GM23338 (cell line): ENCODE data around the gene DLG3. TPM values are rescaled to one million over a fixed set of nuclear protein-coding genes. Genes with fewer than 3 reads are reported as not detected.

Source experiments
- ATAC-seq: fragments of 200-7000 bp; cut with Tn5 transposase; 3 replicates; pipeline ENCODE4 v1.9.1; 2020
- DNase-seq: peaks from one replicate; pipeline ENCODE4 v3.0.0-alpha.2; 2015; ENCODE audit warnings: low spot score
- H2AFZ ChIP-seq: fragments of 200-600 bp; sonication (generic); 2 replicates; pipeline ENCODE4 v1.8.0; 2016; ENCODE audit warnings: antibody characterized with exemption, mild to moderate bottlenecking, moderate library complexity
- H3F3A ChIP-seq: fragments of 200-600 bp; sonication (generic); replicated peaks from 2 replicates; pipeline ENCODE4 v1.8.0; 2017; ENCODE audit warnings: antibody characterized with exemption, mixed run types, low read depth
- H3K27ac ChIP-seq: fragments of 200-600 bp; sonication (generic); 2 replicates; pipeline ENCODE4 v1.6.1; 2016; ENCODE audit warnings: low read depth
- H3K27me3 ChIP-seq: fragments of 200-600 bp; sonication (generic); 2 replicates; pipeline ENCODE4 v1.8.0; 2016; ENCODE audit warnings: mild to moderate bottlenecking, mixed run types, moderate library complexity; ENCODE audit not compliant: insufficient read depth
- H3K36me3 ChIP-seq: fragments of 200-600 bp; sonication (generic); 2 replicates; pipeline ENCODE4 v1.8.0; 2016; ENCODE audit warnings: mild to moderate bottlenecking; ENCODE audit not compliant: insufficient read depth
- H3K4me1 ChIP-seq: fragments of 200-600 bp; sonication (generic); 2 replicates; pipeline ENCODE4 v1.8.0; 2016; ENCODE audit warnings: mild to moderate bottlenecking, moderate library complexity; ENCODE audit not compliant: insufficient read depth
- H3K4me2 ChIP-seq: fragments of 200-600 bp; sonication (generic); 2 replicates; pipeline ENCODE4 v1.7.1; 2017; ENCODE audit warnings: mixed run types
- H3K4me3 ChIP-seq: fragments of 200-600 bp; sonication (generic); 2 replicates; pipeline ENCODE4 v1.6.1; 2016; ENCODE audit warnings: mixed run types
- H3K79me2 ChIP-seq: fragments of 200-600 bp; sonication (generic); replicated peaks from 2 replicates; pipeline ENCODE4 v1.8.0; 2017; ENCODE audit warnings: mild to moderate bottlenecking; ENCODE audit not compliant: insufficient read depth
- H3K9me2 ChIP-seq: fragments of 200-600 bp; sonication (generic); 2 replicates; pipeline ENCODE4 v1.8.0; 2017; ENCODE audit not compliant: insufficient read depth
- H4K20me1 ChIP-seq: fragments of 200-600 bp; sonication (generic); replicated peaks from 2 replicates; pipeline ENCODE4 v1.8.0; 2017; ENCODE audit warnings: mild to moderate bottlenecking; ENCODE audit not compliant: insufficient read depth
- H3K27ac Mint-ChIP-seq: 2 replicates; pipeline ENCODE4 v1.8.0; 2020; ENCODE audit warnings: inconsistent platforms, mild to moderate bottlenecking, moderate library complexity, mixed read lengths
- H3K27me3 Mint-ChIP-seq: 3 replicates; pipeline ENCODE4 v1.8.0; 2022; ENCODE audit warnings: low read depth, mild to moderate bottlenecking, moderate library complexity, mixed read lengths, inconsistent platforms; ENCODE audit not compliant: insufficient read depth, poor library complexity
- H3K36me3 Mint-ChIP-seq: 3 replicates; pipeline ENCODE4 v1.8.0; 2021; ENCODE audit warnings: low read depth, mild to moderate bottlenecking, inconsistent platforms, moderate library complexity, mixed read lengths
- H3K4me1 Mint-ChIP-seq: 3 replicates; pipeline ENCODE4 v1.8.0; 2020; ENCODE audit warnings: mild to moderate bottlenecking, inconsistent platforms, mixed read lengths
- H3K4me3 Mint-ChIP-seq: 3 replicates; pipeline ENCODE4 v1.8.0; 2021; ENCODE audit warnings: moderate library complexity, mild to moderate bottlenecking, inconsistent platforms, mixed read lengths
- H3K9me3 Mint-ChIP-seq: 3 replicates; pipeline ENCODE4 v1.8.0; 2020; ENCODE audit warnings: moderate library complexity, mild to moderate bottlenecking, inconsistent platforms, mixed read lengths
- EZH2 ChIP-seq: fragments of 200-600 bp; sonication (generic); IDR thresholded peaks from one replicate; pipeline ENCODE4 v1.8.0; 2017; ENCODE audit warnings: antibody characterized with exemption, mild to moderate bottlenecking, low read depth; ENCODE audit not compliant: unreplicated experiment
- NANOG ChIP-seq: IDR thresholded peaks from 2 replicates; pipeline ENCODE4 v1.6.1; 2016; ENCODE audit warnings: antibody characterized with exemption, borderline replicate concordance
- POLR2AphosphoS5 ChIP-seq: IDR thresholded peaks from 2 replicates; pipeline ENCODE4 v1.6.1; 2016; ENCODE audit warnings: antibody characterized with exemption, low read depth
- ZNF331 ChIP-seq: fragments of 250-450 bp; sonication (Bioruptor Pico); IDR thresholded peaks from 2 replicates; pipeline ENCODE4 v1.5.0; 2020; ENCODE audit warnings: low read depth, mild to moderate bottlenecking, moderate library complexity
- polyA plus RNA-seq: library from polyadenylated mRNA; unstranded; fragments of >200 nt; fragmentation: Nextera tagmentation; extraction: Ambion mirVana; gene quantifications from 2 replicates; pipeline ENCODE4 v1.2.1, GENCODE V29; 2016
- total RNA-seq: library from RNA; depleted of rRNA; stranded (reverse); fragments of >200 nt; shearing (Covaris generic); gene quantifications from 2 replicates; pipeline ENCODE4 v1.2.3, GENCODE V29; 2014
- TF ChIP-seq, protein P1 (sequence below): IDR thresholded peaks from 2 replicates; pipeline ENCODE4 v1.6.1; 2016; ENCODE audit warnings: antibody characterized with exemption
- TF ChIP-seq, protein P2 (sequence below), 2 experiments: fragments of 200-600 bp in 1 of 2; sonication (generic) in 1 of 2; conservative IDR thresholded peaks; 2 replicates each; pipeline versions ENCODE4 v1.5.1 to v1.6.1; 2016 to 2017; ENCODE audit warnings: antibody characterized with exemption in 2 of 2, low read depth in 2 of 2, mild to moderate bottlenecking in 2 of 2, moderate library complexity in 1 of 2
- TF ChIP-seq, protein P3 (sequence below): fragments of 250-450 bp; sonication (Bioruptor Pico); IDR thresholded peaks from 2 replicates; pipeline ENCODE4 v1.5.0; 2020; ENCODE audit warnings: mild to moderate bottlenecking, moderate library complexity
- TF ChIP-seq, protein P4 (sequence below): IDR thresholded peaks from one replicate; pipeline ENCODE4 v1.6.1; 2018; ENCODE audit warnings: antibody characterized with exemption; ENCODE audit not compliant: unreplicated experiment

DLG3 gene
- total and polyA plus RNA-seq, 2 experiments from 2014 or later: 13.0 to 61.8 TPM

DNA sequence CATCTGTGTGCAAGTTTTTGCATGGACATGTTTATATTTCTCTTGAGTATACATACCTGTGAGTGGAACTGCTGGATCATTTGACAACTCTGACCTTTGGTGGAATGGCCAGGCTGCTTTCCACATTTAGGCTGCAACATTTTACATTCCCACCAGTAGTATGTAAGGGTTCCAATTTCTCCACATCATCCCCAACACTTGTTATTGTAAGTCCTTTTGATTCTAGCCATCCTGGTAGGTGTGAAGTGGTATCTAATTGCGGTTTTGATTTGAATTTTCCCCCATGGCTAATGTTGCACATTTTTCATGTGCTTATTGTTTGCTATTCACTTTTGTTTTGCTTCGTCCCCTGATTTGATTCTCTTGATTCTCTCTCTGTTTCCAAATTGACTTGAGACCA is 16.4 kb downstream of the DLG3 start:
- H3K27me3 Mint-ChIP-seq: no peaks in the 10 kb centered on the region
- peaks cover 100% of the 10 kb centered on the region for H3K79me2 ChIP-seq
- no peak for TF ChIP-seq EZH2
- TF ChIP-seq, protein P1, sequence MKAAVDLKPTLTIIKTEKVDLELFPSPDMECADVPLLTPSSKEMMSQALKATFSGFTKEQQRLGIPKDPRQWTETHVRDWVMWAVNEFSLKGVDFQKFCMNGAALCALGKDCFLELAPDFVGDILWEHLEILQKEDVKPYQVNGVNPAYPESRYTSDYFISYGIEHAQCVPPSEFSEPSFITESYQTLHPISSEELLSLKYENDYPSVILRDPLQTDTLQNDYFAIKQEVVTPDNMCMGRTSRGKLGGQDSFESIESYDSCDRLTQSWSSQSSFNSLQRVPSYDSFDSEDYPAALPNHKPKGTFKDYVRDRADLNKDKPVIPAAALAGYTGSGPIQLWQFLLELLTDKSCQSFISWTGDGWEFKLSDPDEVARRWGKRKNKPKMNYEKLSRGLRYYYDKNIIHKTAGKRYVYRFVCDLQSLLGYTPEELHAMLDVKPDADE: no peak
- no peak for TF ChIP-seq ZNF331 (CRISPR knock-in tag)
- no peak for TF ChIP-seq NANOG
- TF ChIP-seq POLR2AphosphoS5: no peak
- TF ChIP-seq, protein P2, sequence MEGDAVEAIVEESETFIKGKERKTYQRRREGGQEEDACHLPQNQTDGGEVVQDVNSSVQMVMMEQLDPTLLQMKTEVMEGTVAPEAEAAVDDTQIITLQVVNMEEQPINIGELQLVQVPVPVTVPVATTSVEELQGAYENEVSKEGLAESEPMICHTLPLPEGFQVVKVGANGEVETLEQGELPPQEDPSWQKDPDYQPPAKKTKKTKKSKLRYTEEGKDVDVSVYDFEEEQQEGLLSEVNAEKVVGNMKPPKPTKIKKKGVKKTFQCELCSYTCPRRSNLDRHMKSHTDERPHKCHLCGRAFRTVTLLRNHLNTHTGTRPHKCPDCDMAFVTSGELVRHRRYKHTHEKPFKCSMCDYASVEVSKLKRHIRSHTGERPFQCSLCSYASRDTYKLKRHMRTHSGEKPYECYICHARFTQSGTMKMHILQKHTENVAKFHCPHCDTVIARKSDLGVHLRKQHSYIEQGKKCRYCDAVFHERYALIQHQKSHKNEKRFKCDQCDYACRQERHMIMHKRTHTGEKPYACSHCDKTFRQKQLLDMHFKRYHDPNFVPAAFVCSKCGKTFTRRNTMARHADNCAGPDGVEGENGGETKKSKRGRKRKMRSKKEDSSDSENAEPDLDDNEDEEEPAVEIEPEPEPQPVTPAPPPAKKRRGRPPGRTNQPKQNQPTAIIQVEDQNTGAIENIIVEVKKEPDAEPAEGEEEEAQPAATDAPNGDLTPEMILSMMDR (conservative IDR thresholded peaks at IDR 0.05; ENCODE audit: low read depth in 2 of 2): no peak
- TF ChIP-seq, protein P3, sequence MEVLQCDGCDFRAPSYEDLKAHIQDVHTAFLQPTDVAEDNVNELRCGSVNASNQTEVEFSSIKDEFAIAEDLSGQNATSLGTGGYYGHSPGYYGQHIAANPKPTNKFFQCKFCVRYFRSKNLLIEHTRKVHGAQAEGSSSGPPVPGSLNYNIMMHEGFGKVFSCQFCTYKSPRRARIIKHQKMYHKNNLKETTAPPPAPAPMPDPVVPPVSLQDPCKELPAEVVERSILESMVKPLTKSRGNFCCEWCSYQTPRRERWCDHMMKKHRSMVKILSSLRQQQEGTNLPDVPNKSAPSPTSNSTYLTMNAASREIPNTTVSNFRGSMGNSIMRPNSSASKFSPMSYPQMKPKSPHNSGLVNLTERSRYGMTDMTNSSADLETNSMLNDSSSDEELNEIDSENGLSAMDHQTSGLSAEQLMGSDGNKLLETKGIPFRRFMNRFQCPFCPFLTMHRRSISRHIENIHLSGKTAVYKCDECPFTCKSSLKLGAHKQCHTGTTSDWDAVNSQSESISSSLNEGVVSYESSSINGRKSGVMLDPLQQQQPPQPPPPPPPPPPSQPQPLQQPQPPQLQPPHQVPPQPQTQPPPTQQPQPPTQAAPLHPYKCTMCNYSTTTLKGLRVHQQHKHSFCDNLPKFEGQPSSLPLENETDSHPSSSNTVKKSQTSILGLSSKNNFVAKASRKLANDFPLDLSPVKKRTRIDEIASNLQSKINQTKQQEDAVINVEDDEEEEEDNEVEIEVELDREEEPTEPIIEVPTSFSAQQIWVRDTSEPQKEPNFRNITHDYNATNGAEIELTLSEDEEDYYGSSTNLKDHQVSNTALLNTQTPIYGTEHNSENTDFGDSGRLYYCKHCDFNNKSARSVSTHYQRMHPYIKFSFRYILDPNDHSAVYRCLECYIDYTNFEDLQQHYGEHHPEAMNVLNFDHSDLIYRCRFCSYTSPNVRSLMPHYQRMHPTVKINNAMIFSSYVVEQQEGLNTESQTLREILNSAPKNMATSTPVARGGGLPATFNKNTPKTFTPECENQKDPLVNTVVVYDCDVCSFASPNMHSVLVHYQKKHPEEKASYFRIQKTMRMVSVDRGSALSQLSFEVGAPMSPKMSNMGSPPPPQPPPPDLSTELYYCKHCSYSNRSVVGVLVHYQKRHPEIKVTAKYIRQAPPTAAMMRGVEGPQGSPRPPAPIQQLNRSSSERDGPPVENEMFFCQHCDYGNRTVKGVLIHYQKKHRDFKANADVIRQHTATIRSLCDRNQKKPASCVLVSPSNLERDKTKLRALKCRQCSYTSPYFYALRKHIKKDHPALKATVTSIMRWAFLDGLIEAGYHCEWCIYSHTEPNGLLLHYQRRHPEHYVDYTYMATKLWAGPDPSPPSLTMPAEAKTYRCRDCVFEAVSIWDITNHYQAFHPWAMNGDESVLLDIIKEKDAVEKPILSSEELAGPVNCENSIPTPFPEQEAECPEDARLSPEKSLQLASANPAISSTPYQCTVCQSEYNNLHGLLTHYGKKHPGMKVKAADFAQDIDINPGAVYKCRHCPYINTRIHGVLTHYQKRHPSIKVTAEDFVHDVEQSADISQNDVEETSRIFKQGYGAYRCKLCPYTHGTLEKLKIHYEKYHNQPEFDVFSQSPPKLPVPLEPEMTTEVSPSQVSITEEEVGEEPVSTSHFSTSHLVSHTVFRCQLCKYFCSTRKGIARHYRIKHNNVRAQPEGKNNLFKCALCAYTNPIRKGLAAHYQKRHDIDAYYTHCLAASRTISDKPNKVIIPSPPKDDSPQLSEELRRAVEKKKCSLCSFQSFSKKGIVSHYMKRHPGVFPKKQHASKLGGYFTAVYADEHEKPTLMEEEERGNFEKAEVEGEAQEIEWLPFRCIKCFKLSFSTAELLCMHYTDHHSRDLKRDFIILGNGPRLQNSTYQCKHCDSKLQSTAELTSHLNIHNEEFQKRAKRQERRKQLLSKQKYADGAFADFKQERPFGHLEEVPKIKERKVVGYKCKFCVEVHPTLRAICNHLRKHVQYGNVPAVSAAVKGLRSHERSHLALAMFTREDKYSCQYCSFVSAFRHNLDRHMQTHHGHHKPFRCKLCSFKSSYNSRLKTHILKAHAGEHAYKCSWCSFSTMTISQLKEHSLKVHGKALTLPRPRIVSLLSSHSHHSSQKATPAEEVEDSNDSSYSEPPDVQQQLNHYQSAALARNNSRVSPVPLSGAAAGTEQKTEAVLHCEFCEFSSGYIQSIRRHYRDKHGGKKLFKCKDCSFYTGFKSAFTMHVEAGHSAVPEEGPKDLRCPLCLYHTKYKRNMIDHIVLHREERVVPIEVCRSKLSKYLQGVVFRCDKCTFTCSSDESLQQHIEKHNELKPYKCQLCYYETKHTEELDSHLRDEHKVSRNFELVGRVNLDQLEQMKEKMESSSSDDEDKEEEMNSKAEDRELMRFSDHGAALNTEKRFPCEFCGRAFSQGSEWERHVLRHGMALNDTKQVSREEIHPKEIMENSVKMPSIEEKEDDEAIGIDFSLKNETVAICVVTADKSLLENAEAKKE (CRISPR knock-in tag): no peak
- TF ChIP-seq, protein P4, sequence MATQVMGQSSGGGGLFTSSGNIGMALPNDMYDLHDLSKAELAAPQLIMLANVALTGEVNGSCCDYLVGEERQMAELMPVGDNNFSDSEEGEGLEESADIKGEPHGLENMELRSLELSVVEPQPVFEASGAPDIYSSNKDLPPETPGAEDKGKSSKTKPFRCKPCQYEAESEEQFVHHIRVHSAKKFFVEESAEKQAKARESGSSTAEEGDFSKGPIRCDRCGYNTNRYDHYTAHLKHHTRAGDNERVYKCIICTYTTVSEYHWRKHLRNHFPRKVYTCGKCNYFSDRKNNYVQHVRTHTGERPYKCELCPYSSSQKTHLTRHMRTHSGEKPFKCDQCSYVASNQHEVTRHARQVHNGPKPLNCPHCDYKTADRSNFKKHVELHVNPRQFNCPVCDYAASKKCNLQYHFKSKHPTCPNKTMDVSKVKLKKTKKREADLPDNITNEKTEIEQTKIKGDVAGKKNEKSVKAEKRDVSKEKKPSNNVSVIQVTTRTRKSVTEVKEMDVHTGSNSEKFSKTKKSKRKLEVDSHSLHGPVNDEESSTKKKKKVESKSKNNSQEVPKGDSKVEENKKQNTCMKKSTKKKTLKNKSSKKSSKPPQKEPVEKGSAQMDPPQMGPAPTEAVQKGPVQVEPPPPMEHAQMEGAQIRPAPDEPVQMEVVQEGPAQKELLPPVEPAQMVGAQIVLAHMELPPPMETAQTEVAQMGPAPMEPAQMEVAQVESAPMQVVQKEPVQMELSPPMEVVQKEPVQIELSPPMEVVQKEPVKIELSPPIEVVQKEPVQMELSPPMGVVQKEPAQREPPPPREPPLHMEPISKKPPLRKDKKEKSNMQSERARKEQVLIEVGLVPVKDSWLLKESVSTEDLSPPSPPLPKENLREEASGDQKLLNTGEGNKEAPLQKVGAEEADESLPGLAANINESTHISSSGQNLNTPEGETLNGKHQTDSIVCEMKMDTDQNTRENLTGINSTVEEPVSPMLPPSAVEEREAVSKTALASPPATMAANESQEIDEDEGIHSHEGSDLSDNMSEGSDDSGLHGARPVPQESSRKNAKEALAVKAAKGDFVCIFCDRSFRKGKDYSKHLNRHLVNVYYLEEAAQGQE: no peak

More for the DNA sequence above, 16.4 kb downstream of the DLG3 start:
- Histone ChIP-seq H3K27ac (no peak overlapping the region), H3K27me3 (no peaks in the 10 kb centered on the region), H3K4me2 (no peak overlapping the region), H3F3A (no peaks in the 10 kb centered on the region), H2AFZ (no peak overlapping the region), H4K20me1 (peaks cover 27% of the 10 kb centered on the region), H3K9me2 (no peaks in the 10 kb centered on the region), H3K4me1 (peaks cover 20% of the 10 kb centered on the region; the same call in 1 of the 2 replicates), H3K36me3 (peaks cover 7% of the 10 kb centered on the region; the same call in 1 of the 2 replicates), H3K4me3 (no peak overlapping the region)
- peaks cover 41% of the 10 kb centered on the region for H3K36me3 Mint-ChIP-seq
- H3K4me3 Mint-ChIP-seq: no peak overlapping the region; the same call in 2 of the 3 replicates
- no peak overlapping the region for H3K27ac Mint-ChIP-seq
- DNase-seq: no peak
- H3K9me3 Mint-ChIP-seq: no peaks in the 10 kb centered on the region
- peaks cover 23% of the 10 kb centered on the region for H3K4me1 Mint-ChIP-seq
- no peak for ATAC-seq
